Smooth muscle cell (in vitro differentiated cells): ENCODE results near the gene FUBP1. TPM values are rescaled to one million over a fixed set of nuclear protein-coding genes. Genes with fewer than 3 reads are reported as not detected.

ENCODE experiments used
- DNase-seq: peaks from one replicate; lab custom pipeline; 2025; ENCODE audit not compliant: unreplicated experiment; lab: John Stamatoyannopoulos, UW
- H2AFZ ChIP-seq: fragments of 200-600 bp; sonication (generic); 2 replicates; pipeline ENCODE4 v1.6.0; 2016; ENCODE audit warnings: antibody characterized with exemption, low read depth, mild to moderate bottlenecking
- H3F3A ChIP-seq: fragments of 200-600 bp; sonication (generic); 2 replicates; pipeline ENCODE4 v1.6.0; 2017; ENCODE audit warnings: antibody characterized with exemption, low read depth
- H3K27ac ChIP-seq: fragments of 200-600 bp; sonication (generic); 2 replicates; pipeline ENCODE4 v1.5.1; 2016; ENCODE audit warnings: low read depth, mild to moderate bottlenecking
- H3K27me3 ChIP-seq: fragments of 200-600 bp; sonication (generic); 2 replicates; pipeline ENCODE4 v1.6.1; 2016; ENCODE audit warnings: low read depth, mild to moderate bottlenecking
- H3K36me3 ChIP-seq: fragments of 200-600 bp; sonication (generic); 2 replicates; pipeline ENCODE4 v1.5.1; 2016; ENCODE audit warnings: low read depth
- H3K4me1 ChIP-seq: fragments of 200-600 bp; sonication (generic); 2 replicates; pipeline ENCODE4 v1.5.1; 2016; ENCODE audit warnings: low read depth
- H3K4me2 ChIP-seq: fragments of 200-600 bp; sonication (generic); 2 replicates; pipeline ENCODE4 v1.6.0; 2016; ENCODE audit warnings: mild to moderate bottlenecking
- H3K4me3 ChIP-seq: fragments of 200-600 bp; sonication (generic); 2 replicates; pipeline ENCODE4 v1.5.1; 2016; ENCODE audit warnings: mild to moderate bottlenecking
- H3K79me2 ChIP-seq: fragments of 200-600 bp; sonication (generic); 2 replicates; pipeline ENCODE4 v1.6.0; 2016; ENCODE audit warnings: low read depth, mild to moderate bottlenecking
- H3K9ac ChIP-seq: fragments of 200-600 bp; sonication (generic); 2 replicates; pipeline ENCODE4 v1.6.0; 2016; ENCODE audit warnings: low read depth
- H3K9me3 ChIP-seq: fragments of 200-600 bp; sonication (generic); replicated peaks from 2 replicates; pipeline ENCODE4 v1.5.1; 2016; ENCODE audit warnings: low read depth
- H4K20me1 ChIP-seq: fragments of 200-600 bp; sonication (generic); 2 replicates; pipeline ENCODE4 v1.6.0; 2016; ENCODE audit warnings: low read depth
- WGBS: methylation state at CpG from one replicate; pipeline ENCODE4 v1.1.7; 2016; ENCODE audit warnings: low lambda C conversion rate; 5-methylcytosine and 5-hydroxymethylcytosine counted together
- polyA plus RNA-seq: library from polyadenylated mRNA; unstranded; fragments of >200 nt; fragmentation: Nextera tagmentation; extraction: Ambion mirVana; gene quantifications from 2 replicates; pipeline ENCODE4 v1.2.1, GENCODE V29; 2016
- total RNA-seq: library from RNA; depleted of rRNA; stranded (reverse); fragments of >200 nt; gene quantifications from 2 replicates; pipeline ENCODE4 v1.2.3, GENCODE V29; 2014
- TF ChIP-seq, protein P1 (sequence below): fragments of 200-600 bp; sonication (generic); IDR thresholded peaks from 2 replicates; pipeline ENCODE4 v1.5.1; 2017; ENCODE audit warnings: borderline replicate concordance, mild to moderate bottlenecking, antibody characterized with exemption; ENCODE audit not compliant: insufficient read depth, poor library complexity, severe bottlenecking

FUBP1 gene
- total and polyA plus RNA-seq, 2 experiments from 2014 or later, result 50.5 to 144 TPM

DNA sequence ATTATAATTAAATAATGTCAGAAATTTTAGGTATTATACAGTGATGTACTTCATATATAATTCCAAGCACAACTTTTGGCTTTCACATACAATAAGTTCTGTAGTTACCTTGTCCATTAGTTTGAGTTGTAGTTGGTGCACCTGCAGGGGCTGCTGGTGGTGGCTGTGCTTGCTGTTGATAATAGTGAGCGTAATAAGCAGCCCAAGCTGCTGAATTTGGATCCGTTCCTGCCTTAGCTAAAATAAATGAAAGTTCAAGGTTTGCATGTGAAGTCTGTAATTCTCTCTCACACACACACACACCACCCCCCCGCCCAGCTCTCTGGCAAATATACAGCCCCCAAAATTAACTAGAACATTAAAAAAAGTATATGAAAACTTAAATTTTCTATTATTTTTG lies 22.4 kb downstream of the FUBP1 start:
- 98% methylated on average over 3 of the region's 3 CpGs for WGBS
- Histone ChIP-seq H3K36me3 (peaks cover 81% of the 10 kb centered on the region), H3K4me3 (no peak overlapping the region)

DNA sequence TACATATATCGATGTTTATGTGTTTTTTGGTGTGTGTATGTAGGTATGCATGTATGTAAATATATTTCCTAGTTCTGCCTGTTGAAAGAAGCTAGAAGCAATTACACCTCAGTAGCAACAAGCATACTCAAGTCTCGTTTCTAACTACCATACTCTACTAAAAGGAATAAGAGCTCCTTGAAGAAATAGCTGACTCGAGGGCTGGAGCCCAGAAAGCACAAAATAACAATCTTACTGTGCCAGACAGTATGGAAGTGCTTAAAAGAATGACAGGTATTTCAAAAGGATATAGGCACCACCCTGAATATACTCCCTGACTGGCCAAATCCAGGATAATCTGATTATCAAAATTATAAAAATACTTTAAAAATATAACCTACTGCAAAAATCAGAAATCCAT lies 23.2 kb downstream of the FUBP1 start:
- no peak for DNase-seq
- TF ChIP-seq, protein P1, sequence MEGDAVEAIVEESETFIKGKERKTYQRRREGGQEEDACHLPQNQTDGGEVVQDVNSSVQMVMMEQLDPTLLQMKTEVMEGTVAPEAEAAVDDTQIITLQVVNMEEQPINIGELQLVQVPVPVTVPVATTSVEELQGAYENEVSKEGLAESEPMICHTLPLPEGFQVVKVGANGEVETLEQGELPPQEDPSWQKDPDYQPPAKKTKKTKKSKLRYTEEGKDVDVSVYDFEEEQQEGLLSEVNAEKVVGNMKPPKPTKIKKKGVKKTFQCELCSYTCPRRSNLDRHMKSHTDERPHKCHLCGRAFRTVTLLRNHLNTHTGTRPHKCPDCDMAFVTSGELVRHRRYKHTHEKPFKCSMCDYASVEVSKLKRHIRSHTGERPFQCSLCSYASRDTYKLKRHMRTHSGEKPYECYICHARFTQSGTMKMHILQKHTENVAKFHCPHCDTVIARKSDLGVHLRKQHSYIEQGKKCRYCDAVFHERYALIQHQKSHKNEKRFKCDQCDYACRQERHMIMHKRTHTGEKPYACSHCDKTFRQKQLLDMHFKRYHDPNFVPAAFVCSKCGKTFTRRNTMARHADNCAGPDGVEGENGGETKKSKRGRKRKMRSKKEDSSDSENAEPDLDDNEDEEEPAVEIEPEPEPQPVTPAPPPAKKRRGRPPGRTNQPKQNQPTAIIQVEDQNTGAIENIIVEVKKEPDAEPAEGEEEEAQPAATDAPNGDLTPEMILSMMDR, result no peak
- no peaks in the 10 kb centered on the region for H3K9me3 ChIP-seq
- no peaks in the 10 kb centered on the region for H3K4me1 ChIP-seq
- peaks cover 11% of the 10 kb centered on the region for H3F3A ChIP-seq
- 97% methylated on average over 3 of the region's 3 CpGs for WGBS
- no peak overlapping the region for H3K27ac ChIP-seq
- no peak overlapping the region for H3K4me2 ChIP-seq
- H3K9ac ChIP-seq, result no peak overlapping the region
- no peak overlapping the region for H2AFZ ChIP-seq
- peaks cover 98% of the 10 kb centered on the region for H4K20me1 ChIP-seq
- no peak overlapping the region for H3K4me3 ChIP-seq
- H3K36me3 ChIP-seq, result peaks cover 73% of the 10 kb centered on the region
- H3K27me3 ChIP-seq, result no peaks in the 10 kb centered on the region
- H3K79me2 ChIP-seq, result peaks cover 86% of the 10 kb centered on the region

More for the DNA sequence above, 22.4 kb downstream of the FUBP1 start:
- no peaks in the 10 kb centered on the region for H3K9me3 ChIP-seq
- DNase-seq, result no peak
- H3K4me2 ChIP-seq, result no peak overlapping the region
- H3K9ac ChIP-seq, result no peak overlapping the region
- no peak overlapping the region for H2AFZ ChIP-seq
- H4K20me1 ChIP-seq, result peaks cover 98% of the 10 kb centered on the region
- peaks cover 86% of the 10 kb centered on the region for H3K79me2 ChIP-seq
- TF ChIP-seq, protein P1, result no peak
- H3K27ac ChIP-seq, result peak overlapping the region; percentile 1
- no peaks in the 10 kb centered on the region for H3K27me3 ChIP-seq
- H3F3A ChIP-seq, result peaks cover 18% of the 10 kb centered on the region
- no peaks in the 10 kb centered on the region for H3K4me1 ChIP-seq

DNA sequence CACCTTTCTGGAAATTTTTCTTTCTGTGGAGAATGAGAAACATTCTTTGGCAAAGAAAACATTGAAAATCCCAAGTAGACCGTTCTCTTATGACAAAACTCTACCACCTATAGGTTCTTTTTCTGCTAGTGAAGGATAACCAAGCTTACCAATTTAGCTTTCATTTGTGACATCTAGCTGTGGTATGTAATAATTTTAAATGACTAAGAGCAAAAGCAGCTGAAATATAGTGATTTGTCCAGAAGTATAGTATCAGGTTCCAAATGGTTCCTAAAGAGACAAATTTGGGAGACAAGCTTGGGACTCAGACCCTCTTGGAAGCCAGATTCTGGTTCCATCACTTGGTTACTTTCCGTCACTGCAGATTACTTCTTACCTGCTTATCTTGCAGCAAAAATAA lies 24.4 kb downstream of the FUBP1 start:
- no peak overlapping the region for H2AFZ ChIP-seq
- no peak overlapping the region for H3K4me2 ChIP-seq
- peaks cover 61% of the 10 kb centered on the region for H3K36me3 ChIP-seq
- H3K9me3 ChIP-seq, result no peaks in the 10 kb centered on the region
- peaks cover 2% of the 10 kb centered on the region for H3K4me1 ChIP-seq
- TF ChIP-seq, protein P1, result no peak
- WGBS, result 98% methylated on average over 2 of the region's 2 CpGs
- peaks cover 5% of the 10 kb centered on the region for H3F3A ChIP-seq
- H3K27me3 ChIP-seq, result no peaks in the 10 kb centered on the region
- peaks cover 98% of the 10 kb centered on the region for H4K20me1 ChIP-seq
- peaks cover 77% of the 10 kb centered on the region for H3K79me2 ChIP-seq
- DNase-seq, result no peak
- H3K9ac ChIP-seq, result no peak overlapping the region
- H3K4me3 ChIP-seq, result no peak overlapping the region
- peak overlapping the region; percentile 23 for H3K27ac ChIP-seq

DNA sequence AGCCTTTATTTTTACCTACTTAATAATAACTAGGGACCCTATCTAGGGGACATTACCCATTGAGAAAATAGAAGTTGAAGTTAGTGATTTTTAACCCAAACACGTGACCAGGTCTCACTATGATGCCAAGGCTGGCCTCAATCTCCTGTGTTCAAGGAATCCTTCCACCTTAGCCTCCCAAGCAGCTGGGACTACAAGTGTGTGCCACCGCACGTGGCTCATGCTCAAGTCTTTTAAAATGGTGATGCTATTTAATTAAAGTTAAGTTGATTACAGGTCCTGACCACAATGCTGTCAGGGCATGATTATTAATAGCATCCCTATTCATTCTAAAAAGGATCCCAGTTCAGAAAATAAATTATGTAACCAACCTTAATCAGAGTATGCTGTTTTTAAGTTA lies 25.0 kb downstream of the FUBP1 start:
- H3K9ac ChIP-seq, result no peak overlapping the region
- H4K20me1 ChIP-seq, result peaks cover 99% of the 10 kb centered on the region
- no peaks in the 10 kb centered on the region for H3K9me3 ChIP-seq
- H3K36me3 ChIP-seq, result peaks cover 62% of the 10 kb centered on the region
- no peak overlapping the region for H2AFZ ChIP-seq
- DNase-seq, result no peak
- peaks cover 79% of the 10 kb centered on the region for H3K79me2 ChIP-seq
- TF ChIP-seq, protein P1, result no peak
- H3K27me3 ChIP-seq, result no peaks in the 10 kb centered on the region
- no peak overlapping the region for H3K4me3 ChIP-seq
- H3K27ac ChIP-seq, result peak overlapping the region; percentile 23
- H3K4me2 ChIP-seq, result no peak overlapping the region
- H3K4me1 ChIP-seq, result peaks cover 3% of the 10 kb centered on the region
- peaks cover 8% of the 10 kb centered on the region for H3F3A ChIP-seq
- WGBS, result 97% methylated on average over 3 of the region's 3 CpGs
